ENCODE measurements around the gene TP53AIP1.

TP53AIP1 gene

DNA sequence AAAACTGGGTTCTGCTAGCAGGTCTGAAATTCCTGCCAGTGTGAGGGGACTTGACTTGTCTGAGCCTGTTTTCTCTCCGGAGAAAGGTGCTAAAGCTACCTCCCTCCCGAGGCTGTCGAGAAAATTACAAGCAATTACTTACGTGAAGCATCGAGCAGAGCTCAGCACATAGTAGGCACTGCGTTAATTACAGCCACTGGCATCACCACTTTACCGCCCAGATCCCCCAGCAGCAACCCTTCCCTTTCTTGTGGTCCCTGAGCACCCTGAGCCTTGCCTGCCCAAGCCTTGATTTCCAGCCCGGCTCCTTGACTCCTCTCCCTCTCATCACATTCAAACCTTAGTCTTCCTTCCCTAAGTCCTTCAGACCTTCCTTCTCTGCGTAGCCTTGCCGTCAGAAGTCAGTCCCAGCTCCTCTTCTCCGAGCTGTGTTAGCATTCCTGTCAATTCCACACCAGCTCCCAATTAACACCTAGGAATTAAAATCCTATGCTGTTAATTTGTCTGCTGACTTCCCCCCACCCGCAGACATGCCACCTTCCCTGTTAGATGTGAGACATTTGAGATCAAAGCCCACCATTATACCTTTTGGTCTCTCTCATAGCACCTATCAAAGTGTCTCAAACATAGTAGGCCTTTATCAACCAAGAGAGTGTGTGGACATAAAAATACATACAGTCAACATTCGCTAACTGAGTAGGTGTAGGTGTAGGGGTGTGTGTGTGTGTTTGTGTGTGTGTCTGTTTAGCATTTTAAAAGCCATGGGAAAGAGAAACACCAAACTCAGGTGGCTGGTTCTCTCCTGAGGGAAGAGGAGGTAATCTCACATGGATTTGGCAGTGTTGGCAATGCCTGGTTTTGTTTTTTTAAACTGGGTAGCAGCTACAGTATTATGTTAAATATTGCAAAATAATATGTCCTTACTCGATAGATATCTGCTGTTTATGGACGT, 54.4 kb downstream of the TP53AIP1 start:
- DNase-seq = no peak

DNA sequence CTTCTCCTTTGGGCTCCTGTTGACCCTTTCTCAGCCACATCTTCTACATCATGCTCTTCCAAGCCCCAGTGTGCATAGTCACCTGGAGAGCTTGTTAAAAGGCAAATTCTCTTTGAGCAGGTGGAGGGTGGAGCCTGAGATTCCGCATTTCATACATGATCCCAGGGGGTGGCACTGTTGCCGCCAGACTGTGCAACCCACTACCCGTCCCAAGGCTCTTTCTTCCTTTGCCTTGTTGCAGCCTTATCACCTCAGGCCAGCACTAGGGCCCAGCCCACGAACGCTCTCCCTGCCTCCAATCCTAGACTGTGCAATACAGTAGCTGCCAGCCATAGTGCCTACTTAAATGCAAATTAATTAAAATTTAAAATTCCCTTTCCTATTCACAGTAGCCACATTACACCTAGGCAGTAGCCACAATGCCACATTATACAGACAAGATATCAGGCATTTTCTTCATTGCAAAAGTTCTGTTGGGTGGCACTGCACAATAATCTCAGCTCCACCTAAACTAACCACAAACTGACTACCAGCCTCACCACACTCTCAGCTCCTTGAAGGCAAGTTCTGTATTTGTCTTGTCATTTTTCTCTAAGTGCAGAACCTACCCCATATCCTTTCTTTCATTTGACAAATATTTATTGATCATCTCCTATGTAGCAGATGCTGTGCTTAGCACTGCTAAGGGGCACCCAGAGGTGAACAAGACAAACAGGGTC, 56.1 kb downstream of the TP53AIP1 start:
- peak; percentile 50 for DNase-seq
